Astrocyte (in vitro differentiated cells and primary cell): ENCODE results near the gene PADI6.

Experiments
- EZH2 ChIP-seq: IDR thresholded peaks from 2 replicates; pipeline ENCODE4 v1.6.1; 2012; ENCODE audit warnings: mild to moderate bottlenecking, low read length, inconsistent platforms; ENCODE audit not compliant: insufficient read depth
- TF ChIP-seq, protein P1 (sequence below): IDR thresholded peaks from 2 replicates; pipeline ENCODE4 v1.5.1; 2011; ENCODE audit warnings: low read depth, mild to moderate bottlenecking, inconsistent platforms, low read length, moderate library complexity; ENCODE audit not compliant: insufficient read depth

DNA sequence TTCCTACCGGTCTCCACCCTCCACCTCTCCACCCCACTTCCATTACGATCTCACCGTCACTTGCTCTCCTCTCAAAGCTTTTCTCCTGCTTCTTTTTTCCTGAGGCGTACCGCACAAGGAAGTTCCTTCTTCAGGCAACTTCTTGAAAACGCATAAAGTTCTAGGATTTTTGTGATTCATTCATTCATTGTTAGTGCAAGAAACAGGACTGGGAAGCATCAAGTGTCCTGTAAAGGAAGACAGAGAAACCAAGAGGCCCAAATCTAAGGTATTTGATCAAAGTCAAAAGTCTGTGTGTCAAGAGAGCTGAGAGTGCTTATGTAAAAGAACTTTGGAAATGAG is 68.8 kb downstream of the PADI6 start:
- TF ChIP-seq, protein P1, sequence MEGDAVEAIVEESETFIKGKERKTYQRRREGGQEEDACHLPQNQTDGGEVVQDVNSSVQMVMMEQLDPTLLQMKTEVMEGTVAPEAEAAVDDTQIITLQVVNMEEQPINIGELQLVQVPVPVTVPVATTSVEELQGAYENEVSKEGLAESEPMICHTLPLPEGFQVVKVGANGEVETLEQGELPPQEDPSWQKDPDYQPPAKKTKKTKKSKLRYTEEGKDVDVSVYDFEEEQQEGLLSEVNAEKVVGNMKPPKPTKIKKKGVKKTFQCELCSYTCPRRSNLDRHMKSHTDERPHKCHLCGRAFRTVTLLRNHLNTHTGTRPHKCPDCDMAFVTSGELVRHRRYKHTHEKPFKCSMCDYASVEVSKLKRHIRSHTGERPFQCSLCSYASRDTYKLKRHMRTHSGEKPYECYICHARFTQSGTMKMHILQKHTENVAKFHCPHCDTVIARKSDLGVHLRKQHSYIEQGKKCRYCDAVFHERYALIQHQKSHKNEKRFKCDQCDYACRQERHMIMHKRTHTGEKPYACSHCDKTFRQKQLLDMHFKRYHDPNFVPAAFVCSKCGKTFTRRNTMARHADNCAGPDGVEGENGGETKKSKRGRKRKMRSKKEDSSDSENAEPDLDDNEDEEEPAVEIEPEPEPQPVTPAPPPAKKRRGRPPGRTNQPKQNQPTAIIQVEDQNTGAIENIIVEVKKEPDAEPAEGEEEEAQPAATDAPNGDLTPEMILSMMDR = no peak
- TF ChIP-seq EZH2 = no peak
